Measurements from ENCODE around the gene ENDOV.

Gene ENDOV

DNA sequence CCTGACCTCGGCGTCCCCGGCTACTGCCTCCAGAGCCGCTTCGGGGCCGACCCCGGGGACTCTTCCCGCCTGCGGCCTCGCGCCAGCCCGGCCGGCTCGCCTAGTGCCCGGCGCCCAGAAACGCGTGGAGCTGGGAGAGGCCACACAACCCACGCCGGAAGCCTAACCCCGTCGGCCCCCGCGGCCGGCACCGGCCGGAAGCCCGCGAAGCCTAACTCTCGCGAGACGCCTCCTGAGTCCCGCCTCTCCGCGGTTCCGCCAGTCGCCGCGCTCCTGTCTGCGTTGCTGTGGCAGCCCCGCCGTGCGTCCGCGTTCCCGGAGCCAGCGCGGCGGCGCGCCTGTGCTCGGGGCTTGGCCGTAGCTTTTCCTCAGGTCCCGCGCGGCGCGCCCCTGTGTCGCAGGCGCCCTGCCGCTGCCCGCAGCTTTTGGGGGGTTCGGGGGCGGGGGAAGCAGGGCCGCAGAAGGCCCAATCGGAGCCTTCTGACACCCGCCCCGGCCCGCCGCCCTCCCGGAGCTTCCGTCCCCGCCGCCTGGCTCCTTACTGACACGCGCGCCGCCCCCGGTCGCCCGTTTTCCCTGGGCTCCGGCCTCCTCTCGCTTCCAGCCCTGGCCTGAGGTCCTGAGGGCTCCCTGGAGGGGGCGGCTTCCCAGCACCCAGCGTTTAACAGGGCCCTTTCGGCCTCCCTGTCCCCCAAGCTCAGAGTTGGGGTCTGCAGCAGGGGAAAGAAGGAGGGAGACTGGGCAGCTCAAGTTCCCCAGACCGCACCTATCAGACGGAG, 39.8 kb downstream of the ENDOV start:
- ChIA-PET POLR2A (interaction anchor here (0.5 to 1.4 kb wide), 15 partner anchors 12 to 475 kb away, joined by 3 to 5 read pairs (median 3); no protein-coding TSS in a partner anchor), CTCF (interaction anchor here (0.8 to 4.1 kb wide), 8 partner anchors 9 to 436 kb away, joined by 3 to 25 read pairs (median 3); no protein-coding TSS in a partner anchor)
- DNase-seq (ENCODE audit: low read depth, low spot score): peak; percentile 63
- no peak for TF ChIP-seq CTCF (IDR thresholded peaks at IDR 0.05; ENCODE audit: insufficient read depth, low read length, missing control alignments)
- H3K4me3 ChIP-seq (ENCODE audit: low read depth, low read length): peak overlapping the region; percentile 78

DNA sequence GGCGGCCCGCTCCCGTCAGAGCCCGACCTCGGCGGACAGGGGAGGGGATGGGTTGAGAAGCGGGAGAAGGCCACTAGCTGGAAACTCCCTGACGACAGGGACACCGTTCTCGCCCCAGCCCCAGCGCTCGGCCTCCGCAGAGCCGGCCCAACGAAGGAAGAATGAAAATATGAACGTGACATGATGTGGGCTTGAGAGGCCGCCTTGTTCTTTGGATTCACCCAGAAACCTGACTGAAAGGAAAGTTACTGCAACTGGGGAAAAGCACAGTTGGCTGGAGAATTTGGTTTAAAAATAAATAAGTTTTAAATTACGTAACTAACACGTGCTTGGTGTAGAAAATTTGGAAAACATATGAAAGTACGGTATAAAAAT, 40.4 kb downstream of the ENDOV start:
- no peak for DNase-seq (ENCODE audit: low read depth, low spot score)
- CTCF ChIA-PET: interaction anchor here (0.8 to 4.1 kb wide), 8 partner anchors 9 to 436 kb away, joined by 3 to 25 read pairs (median 3); no protein-coding TSS in a partner anchor
- TF ChIP-seq CTCF (IDR thresholded peaks at IDR 0.05; ENCODE audit: insufficient read depth, low read length, missing control alignments): no peak

GRCh38 chr17:80455784-80456183, 40.8 kb downstream of the ENDOV start:
- peak overlapping the region; percentile 78; the same call in 1 of the 2 replicates for H3K4me3 ChIP-seq (ENCODE audit: low read depth, low read length)
- DNase-seq (ENCODE audit: low read depth, low spot score): no peak
- TF ChIP-seq CTCF (IDR thresholded peaks at IDR 0.05; ENCODE audit: insufficient read depth, low read length, missing control alignments): no peak
- ChIA-PET POLR2A (interaction anchor here (0.6 to 1.4 kb wide), 3 partner anchors 19 to 474 kb away, joined by 3 to 5 read pairs (median 4); no protein-coding TSS in a partner anchor), CTCF (interaction anchor here (0.9 to 4.1 kb wide), 3 partner anchors 14 to 121 kb away, joined by 3 to 25 read pairs (median 3); no protein-coding TSS in a partner anchor)

More for the DNA sequence above, 40.4 kb downstream of the ENDOV start:
- POLR2A ChIA-PET: interaction anchor here (0.6 to 1.4 kb wide), 7 partner anchors 20 to 475 kb away, joined by 3 to 5 read pairs (median 3); no protein-coding TSS in a partner anchor
- H3K4me3 ChIP-seq (ENCODE audit: low read depth, low read length): peak overlapping the region; percentile 78

DNA sequence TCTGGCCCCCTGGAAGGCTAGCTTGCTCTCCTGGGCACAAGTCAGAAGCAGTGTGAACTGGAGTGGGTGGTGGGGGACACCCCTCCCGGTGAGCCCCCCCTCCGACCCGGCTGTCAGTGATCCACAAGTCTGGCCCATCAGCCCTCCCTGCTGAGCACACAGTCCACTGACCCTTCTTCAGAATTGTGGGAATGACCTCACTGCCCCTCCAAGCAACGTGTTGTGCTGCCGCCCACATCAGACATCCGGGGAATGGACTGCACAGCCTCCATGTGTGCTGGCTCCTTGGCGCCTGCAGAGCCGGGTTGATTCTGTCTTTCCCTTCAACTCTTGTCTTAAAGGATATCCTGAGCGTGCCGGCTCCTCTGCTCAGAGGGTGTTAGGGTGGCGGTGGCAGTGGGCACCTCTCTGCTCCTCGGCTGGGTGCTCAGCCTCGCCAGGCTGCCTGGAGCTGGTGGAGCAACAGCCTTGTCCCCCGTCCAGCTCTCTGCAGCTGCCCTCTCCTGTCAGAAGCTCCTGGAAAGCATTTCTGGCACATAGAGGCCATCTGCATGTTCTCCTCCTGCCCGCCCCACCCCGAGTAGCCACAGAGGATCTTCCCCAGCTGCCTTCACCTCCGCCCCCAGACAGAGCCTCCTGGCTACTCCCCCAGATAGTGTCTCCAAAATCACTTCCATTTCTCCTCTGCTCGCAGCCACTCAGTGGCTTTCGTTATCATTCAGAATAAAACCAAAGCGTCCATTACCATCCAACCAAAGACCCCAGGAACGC, 41.7 kb downstream of the ENDOV start:
- DNase-seq (ENCODE audit: low read depth, low spot score): no peak
- no peak overlapping the region for H3K4me3 ChIP-seq (ENCODE audit: low read depth, low read length)
- CTCF ChIA-PET: interaction anchor here (1.3 to 4.1 kb wide), 2 partner anchors 114 to 120 kb away, joined by 3 to 25 read pairs; no protein-coding TSS in a partner anchor
- POLR2A ChIA-PET: no interaction called here
- TF ChIP-seq CTCF (IDR thresholded peaks at IDR 0.05; ENCODE audit: insufficient read depth, low read length, missing control alignments): no peak

GRCh38 chr17:80457236-80457856, 42.4 kb downstream of the ENDOV start:
- ChIA-PET CTCF (interaction anchor here (4.1 kb wide), 1 partner anchor 119 kb away, joined by 25 read pairs; no protein-coding TSS in a partner anchor), POLR2A (no interaction called here)
- no peak for TF ChIP-seq CTCF (IDR thresholded peaks at IDR 0.05; ENCODE audit: insufficient read depth, low read length, missing control alignments)
- no peak for DNase-seq (ENCODE audit: low read depth, low spot score)
- no peak overlapping the region for H3K4me3 ChIP-seq (ENCODE audit: low read depth, low read length)

Data from AG04449 (cell line).